ENCODE results near the gene LEF1.

GRCh38 chr4:108068442-108068841 is 100.3 kb downstream of the LEF1 start:
- TF ChIP-seq GATA3 (IDR thresholded peaks at IDR 0.05; ENCODE audit: low read depth, low read length) (no peak), GATA2 (IDR thresholded peaks at IDR 0.05; ENCODE audit: low read depth, low read length) (no peak)
